CD8-positive, alpha-beta memory T cell (primary cell): ENCODE results near the gene PITPNC1. TPM values are rescaled to one million over a fixed set of nuclear protein-coding genes. Genes with fewer than 3 reads are reported as not detected.

ENCODE experiments used
- CTCF ChIA-PET: fragments of 350-600 bp; sonication (Branson Sonifier 250); formaldehyde crosslinking; loops from one replicate; lab custom pipeline; 2021; ENCODE audit warnings: antibody characterized with exemption; lab: Charles Lee
- POLR2A ChIA-PET: fragments of 350-600 bp; sonication (Branson Sonifier 250); formaldehyde crosslinking; loops from one replicate; lab custom pipeline; 2021; ENCODE audit warnings: antibody characterized with exemption; lab: Charles Lee
- DNase-seq, 5 donors: peaks; one replicate each; pipeline versions ENCODE4 v3.0.0 to v3.0.0-alpha.2; 2020 to 2022; ENCODE audit warnings: mixed read lengths in 1 of 5
- H3K27ac ChIP-seq: one replicate; pipeline ENCODE4 v1.7.0; 2013; ENCODE audit warnings: low read depth, mild to moderate bottlenecking, low read length, moderate library complexity
- H3K27me3 ChIP-seq: 2 replicates; pipeline ENCODE4 v1.7.0; 2013; ENCODE audit warnings: low read length, mild to moderate bottlenecking; ENCODE audit not compliant: insufficient read depth, poor library complexity, severe bottlenecking
- H3K36me3 ChIP-seq: 2 replicates; pipeline ENCODE4 v1.7.0; 2013; ENCODE audit warnings: mild to moderate bottlenecking, low read length, moderate library complexity; ENCODE audit not compliant: insufficient read depth
- H3K4me1 ChIP-seq: 2 replicates; pipeline ENCODE4 v1.7.0; 2013; ENCODE audit warnings: mild to moderate bottlenecking, low read length, moderate library complexity; ENCODE audit not compliant: insufficient read depth
- H3K4me3 ChIP-seq: 2 replicates; pipeline ENCODE4 v1.7.0; 2013; ENCODE audit warnings: mild to moderate bottlenecking, low read length
- H3K9me3 ChIP-seq: 2 replicates; pipeline ENCODE4 v1.7.0; 2013; ENCODE audit warnings: mild to moderate bottlenecking, low read length
- H3K27ac Mint-ChIP-seq, 8 donors: one replicate each; pipeline ENCODE4 v1.8.0; 2020 to 2021; ENCODE audit warnings: mixed read lengths in 8 of 8, mild to moderate bottlenecking in 6 of 8, inconsistent platforms in 3 of 8, moderate library complexity in 3 of 8
- H3K27me3 Mint-ChIP-seq, 2 donors: one replicate each; pipeline ENCODE4 v1.8.0; 2020 to 2021; ENCODE audit warnings: mixed read lengths in 2 of 2, mild to moderate bottlenecking in 1 of 2, moderate library complexity in 1 of 2
- H3K36me3 Mint-ChIP-seq, 3 donors: one replicate each; pipeline ENCODE4 v1.8.0; 2020 to 2021; ENCODE audit warnings: mixed read lengths in 3 of 3, inconsistent platforms in 1 of 3, mild to moderate bottlenecking in 1 of 3
- H3K4me1 Mint-ChIP-seq, 3 donors: one replicate each; pipeline ENCODE4 v1.8.0; 2020 to 2021; ENCODE audit warnings: mixed read lengths in 3 of 3, inconsistent platforms in 1 of 3, mild to moderate bottlenecking in 1 of 3
- H3K4me3 Mint-ChIP-seq, 7 donors: one replicate each; pipeline ENCODE4 v1.8.0; 2020 to 2021; ENCODE audit warnings: mixed read lengths in 7 of 7, mild to moderate bottlenecking in 6 of 7, moderate library complexity in 4 of 7, inconsistent platforms in 2 of 7
- H3K9me3 Mint-ChIP-seq, 5 donors: one replicate each; pipeline ENCODE4 v1.8.0; 2020 to 2022; ENCODE audit warnings: mixed read lengths in 5 of 5, mild to moderate bottlenecking in 3 of 5, moderate library complexity in 2 of 5, inconsistent platforms in 1 of 5
- polyA plus RNA-seq: library from polyadenylated mRNA; unstranded; fragments of 300-500 nt; fragmentation: Illumina TruSeq; gene quantifications from one replicate; pipeline ENCODE4 v1.2.3, GENCODE V29; 2021
- total RNA-seq, 2 experiments: library from RNA; stranded (reverse); gene quantifications; one replicate each; pipeline ENCODE4 v1.2.3, GENCODE V29; 2021

PITPNC1 gene
- total and polyA plus RNA-seq, 3 experiments from 2014 or later = 43.1 to 163 (median 45.1) TPM

DNA sequence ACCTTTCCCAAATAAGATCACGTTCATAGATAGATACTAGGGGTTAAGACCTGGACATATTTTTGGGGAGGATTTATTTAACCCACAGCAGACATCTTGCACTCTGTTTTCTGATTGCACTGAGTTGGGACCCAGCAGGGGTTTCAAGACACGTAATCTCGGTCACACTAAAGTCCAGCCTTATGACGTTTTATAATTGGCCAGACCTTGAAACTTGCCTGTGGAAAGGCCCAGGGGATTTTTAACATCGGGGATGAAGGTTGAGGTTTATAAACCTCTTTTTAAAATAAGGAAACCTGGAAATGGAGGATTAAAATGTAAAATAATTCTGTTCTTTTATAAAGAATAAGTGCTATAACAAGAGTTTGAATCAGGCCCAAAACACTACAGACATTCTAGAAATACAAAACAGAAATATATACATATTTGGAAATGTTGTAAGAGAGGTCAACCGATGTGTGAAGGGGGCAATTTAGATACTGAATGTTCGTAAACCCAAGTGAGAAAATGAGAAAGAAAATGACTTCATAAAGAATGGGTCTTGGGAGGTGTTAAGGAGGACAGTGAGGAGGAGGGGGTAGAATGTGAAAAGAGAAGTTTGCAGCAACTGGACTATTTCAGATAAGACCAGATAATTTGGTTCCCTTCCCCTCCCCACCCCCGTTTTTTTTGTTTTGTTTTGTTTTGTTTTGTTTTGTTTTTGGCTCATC lies 279.6 kb downstream of the PITPNC1 start:
- H3K27me3 ChIP-seq = no peaks in the 10 kb centered on the region
- CTCF ChIA-PET = no interaction called here
- no peaks in the 10 kb centered on the region for H3K36me3 ChIP-seq
- peaks cover 0 to 4% (median 0%) of the 10 kb centered on the region in 5 donors for H3K9me3 Mint-ChIP-seq
- peaks cover 10 to 68% (median 28%) of the 10 kb centered on the region in 3 donors for H3K36me3 Mint-ChIP-seq
- H3K4me1 ChIP-seq = no peaks in the 10 kb centered on the region
- H3K4me1 Mint-ChIP-seq = peaks cover 40 to 69% (median 46%) of the 10 kb centered on the region in 3 donors
- no peak for DNase-seq
- peak overlapping the region in 7 of 8 donors; percentile 44 to 81 (median 65) for H3K27ac Mint-ChIP-seq
- POLR2A ChIA-PET = no interaction called here
- H3K9me3 ChIP-seq = no peaks in the 10 kb centered on the region
- H3K4me3 Mint-ChIP-seq = no peak overlapping the region
- peaks cover 0 to 2% of the 10 kb centered on the region in 2 donors for H3K27me3 Mint-ChIP-seq
- H3K4me3 ChIP-seq = no peak overlapping the region
- H3K27ac ChIP-seq = no peak overlapping the region

DNA sequence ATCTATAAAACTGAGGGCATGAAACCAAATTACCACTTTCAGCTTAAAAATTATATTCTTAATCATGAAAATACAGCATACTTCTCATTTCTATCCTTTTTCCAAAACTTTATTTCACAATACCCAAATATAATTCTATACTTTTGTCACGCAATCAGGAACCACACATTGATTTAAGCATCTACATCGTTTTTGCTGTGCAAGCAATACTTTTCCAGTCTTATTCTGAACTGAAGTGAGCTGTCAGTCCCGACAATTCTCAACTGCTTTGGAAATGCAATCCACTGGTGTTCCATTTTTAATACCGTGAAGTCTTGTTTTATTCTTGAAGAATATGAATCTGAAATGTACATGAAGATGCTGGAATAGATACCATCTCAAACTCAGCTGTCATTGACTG lies 280.5 kb downstream of the PITPNC1 start:
- peak overlapping the region in 3 of 8 donors; percentile 66 to 88 (median 80) for H3K27ac Mint-ChIP-seq
- no peaks in the 10 kb centered on the region for H3K9me3 ChIP-seq
- H3K27ac ChIP-seq = no peak overlapping the region
- H3K4me1 Mint-ChIP-seq = peaks cover 42 to 64% (median 45%) of the 10 kb centered on the region in 3 donors
- DNase-seq = no peak
- no peak overlapping the region for H3K4me3 Mint-ChIP-seq
- H3K9me3 Mint-ChIP-seq = peaks cover 0 to 4% (median 0%) of the 10 kb centered on the region in 5 donors
- ChIA-PET CTCF (no interaction called here), POLR2A (no interaction called here)
- no peaks in the 10 kb centered on the region for H3K36me3 ChIP-seq
- no peaks in the 10 kb centered on the region for H3K4me1 ChIP-seq
- no peak overlapping the region for H3K4me3 ChIP-seq
- H3K36me3 Mint-ChIP-seq = peaks cover 10 to 65% (median 29%) of the 10 kb centered on the region in 3 donors
- no peaks in the 10 kb centered on the region for H3K27me3 ChIP-seq
- H3K27me3 Mint-ChIP-seq = peaks cover 0 to 2% of the 10 kb centered on the region in 2 donors

- H3K36me3 Mint-ChIP-seq = peaks cover 10 to 62% (median 24%) of the 10 kb centered on the region in 3 donors
- Histone ChIP-seq H3K4me3 (no peak overlapping the region), H3K4me1 (no peaks in the 10 kb centered on the region), H3K27ac (no peak overlapping the region), H3K36me3 (no peaks in the 10 kb centered on the region), H3K9me3 (no peaks in the 10 kb centered on the region), H3K27me3 (no peaks in the 10 kb centered on the region)
- peak overlapping the region in 5 of 8 donors; percentile 14 to 88 (median 77) for H3K27ac Mint-ChIP-seq
- ChIA-PET CTCF (interaction anchor here (1.1 kb wide), 1 partner anchor 14 kb away, joined by 3 read pairs; no protein-coding TSS in a partner anchor), POLR2A (no interaction called here)
- H3K27me3 Mint-ChIP-seq = no peaks in the 10 kb centered on the region
- H3K9me3 Mint-ChIP-seq = peaks cover 0 to 4% (median 0%) of the 10 kb centered on the region in 5 donors
- DNase-seq = no peak
- peaks cover 41 to 61% (median 45%) of the 10 kb centered on the region in 3 donors for H3K4me1 Mint-ChIP-seq
- H3K4me3 Mint-ChIP-seq = no peak overlapping the region
Observed at GRCh38 chr17:67658265-67658664, 281.2 kb downstream of the PITPNC1 start.

DNA sequence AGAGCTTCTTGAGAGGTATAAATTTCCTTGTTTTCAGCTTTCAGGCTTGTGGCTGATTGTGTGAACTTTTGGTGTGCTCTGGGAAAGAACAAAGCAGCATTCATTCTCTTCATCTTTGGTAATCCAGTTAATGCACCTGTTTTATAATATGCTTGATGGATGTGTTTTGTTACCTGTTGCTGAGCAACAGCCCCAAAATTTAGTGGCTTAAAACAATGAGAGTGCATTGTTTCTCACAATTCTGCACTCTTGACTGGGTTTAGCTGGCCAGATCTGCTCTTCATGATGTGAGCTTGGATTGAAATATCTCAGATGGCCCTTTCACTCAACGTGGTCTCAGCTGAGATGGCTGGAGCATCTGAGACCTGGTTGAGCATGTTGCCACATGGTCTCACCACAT lies 281.9 kb downstream of the PITPNC1 start:
- Histone ChIP-seq H3K4me1 (no peaks in the 10 kb centered on the region), H3K4me3 (no peak overlapping the region), H3K36me3 (no peaks in the 10 kb centered on the region), H3K27ac (no peak overlapping the region), H3K27me3 (no peaks in the 10 kb centered on the region), H3K9me3 (no peaks in the 10 kb centered on the region)
- no peaks in the 10 kb centered on the region for H3K27me3 Mint-ChIP-seq
- no peak for DNase-seq
- POLR2A ChIA-PET = no interaction called here
- H3K4me3 Mint-ChIP-seq = no peak overlapping the region
- peaks cover 0 to 4% (median 0%) of the 10 kb centered on the region in 5 donors for H3K9me3 Mint-ChIP-seq
- CTCF ChIA-PET = interaction anchor here (1.1 kb wide), 1 partner anchor 15 kb away, joined by 3 read pairs; no protein-coding TSS in a partner anchor
- H3K27ac Mint-ChIP-seq = peak overlapping the region in 7 of 8 donors; percentile 31 to 84 (median 54)
- H3K36me3 Mint-ChIP-seq = peaks cover 10 to 55% (median 22%) of the 10 kb centered on the region in 3 donors
- H3K4me1 Mint-ChIP-seq = peaks cover 38 to 55% (median 40%) of the 10 kb centered on the region in 3 donors

GRCh38 chr17:67662712-67663111 lies 285.6 kb downstream of the PITPNC1 start:
- Mint-ChIP-seq H3K9me3 (peaks cover 0 to 2% (median 0%) of the 10 kb centered on the region in 5 donors), H3K27me3 (no peaks in the 10 kb centered on the region), H3K27ac (no peak overlapping the region), H3K4me1 (peaks cover 13 to 31% (median 23%) of the 10 kb centered on the region in 3 donors), H3K36me3 (peaks cover 10 to 54% (median 18%) of the 10 kb centered on the region in 3 donors), H3K4me3 (no peak overlapping the region)
- ChIA-PET CTCF (no interaction called here), POLR2A (no interaction called here)
- Histone ChIP-seq H3K27ac (no peak overlapping the region), H3K4me3 (no peak overlapping the region), H3K9me3 (no peaks in the 10 kb centered on the region), H3K36me3 (no peaks in the 10 kb centered on the region), H3K4me1 (no peaks in the 10 kb centered on the region), H3K27me3 (no peaks in the 10 kb centered on the region)
- no peak for DNase-seq

GRCh38 chr17:67663457-67663856 lies 286.4 kb downstream of the PITPNC1 start:
- ChIA-PET POLR2A (no interaction called here), CTCF (no interaction called here)
- H3K9me3 Mint-ChIP-seq = peaks cover 0 to 2% (median 0%) of the 10 kb centered on the region in 5 donors
- no peaks in the 10 kb centered on the region for H3K4me1 ChIP-seq
- peaks cover 12 to 24% (median 15%) of the 10 kb centered on the region in 3 donors for H3K4me1 Mint-ChIP-seq
- H3K4me3 Mint-ChIP-seq = no peak overlapping the region
- peaks cover 15 to 54% (median 15%) of the 10 kb centered on the region in 3 donors for H3K36me3 Mint-ChIP-seq
- DNase-seq = no peak
- H3K27me3 ChIP-seq = no peaks in the 10 kb centered on the region
- no peak overlapping the region for H3K4me3 ChIP-seq
- H3K27me3 Mint-ChIP-seq = no peaks in the 10 kb centered on the region
- H3K9me3 ChIP-seq = no peaks in the 10 kb centered on the region
- H3K27ac ChIP-seq = no peak overlapping the region
- H3K27ac Mint-ChIP-seq = peak overlapping the region in 1 of 8 donors; percentile 68
- H3K36me3 ChIP-seq = no peaks in the 10 kb centered on the region

GRCh38 chr17:67666028-67666427 lies 288.9 kb downstream of the PITPNC1 start:
- Histone ChIP-seq H3K9me3 (no peaks in the 10 kb centered on the region), H3K4me1 (no peaks in the 10 kb centered on the region), H3K27ac (no peak overlapping the region), H3K36me3 (peaks cover 2% of the 10 kb centered on the region), H3K4me3 (no peak overlapping the region), H3K27me3 (no peaks in the 10 kb centered on the region)
- Mint-ChIP-seq H3K27me3 (no peaks in the 10 kb centered on the region), H3K27ac (peak overlapping the region in 3 of 8 donors; percentile 26 to 68 (median 52)), H3K9me3 (no peaks in the 10 kb centered on the region), H3K36me3 (peaks cover 12 to 59% (median 14%) of the 10 kb centered on the region in 3 donors), H3K4me3 (no peak overlapping the region), H3K4me1 (peaks cover 4 to 14% (median 5%) of the 10 kb centered on the region in 3 donors)
- ChIA-PET CTCF (interaction anchor here (1.1 kb wide), 1 partner anchor 64 kb away, joined by 3 read pairs; no protein-coding TSS in a partner anchor), POLR2A (no interaction called here)
- DNase-seq = no peak

DNA sequence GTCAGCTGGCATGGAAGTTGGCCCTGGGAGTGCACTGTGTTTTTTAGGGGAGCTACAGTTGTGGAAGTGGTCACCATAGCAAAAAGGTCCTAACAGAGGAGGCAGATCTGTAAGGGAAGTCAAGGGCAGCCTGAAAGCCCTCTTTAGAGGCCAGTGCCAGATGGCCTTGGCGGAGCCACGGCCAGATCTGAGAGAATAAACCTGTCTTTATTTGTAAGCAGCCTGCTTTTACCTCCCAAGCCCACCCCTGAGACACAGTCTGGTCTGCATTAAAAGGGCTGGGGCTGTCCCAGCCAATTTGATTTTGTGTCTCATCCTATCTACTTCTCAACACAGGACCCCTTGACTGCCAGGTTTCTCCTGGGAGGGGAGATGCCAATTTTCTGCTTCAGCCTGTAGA lies 289.6 kb downstream of the PITPNC1 start:
- no peaks in the 10 kb centered on the region for H3K9me3 Mint-ChIP-seq
- H3K27me3 Mint-ChIP-seq = no peaks in the 10 kb centered on the region
- H3K27ac Mint-ChIP-seq = peak overlapping the region in 5 of 8 donors; percentile 23 to 68 (median 40)
- no peaks in the 10 kb centered on the region for H3K9me3 ChIP-seq
- POLR2A ChIA-PET = no interaction called here
- H3K4me3 Mint-ChIP-seq = no peak overlapping the region
- peaks cover 7 to 60% (median 9%) of the 10 kb centered on the region in 3 donors for H3K36me3 Mint-ChIP-seq
- no peak overlapping the region for H3K4me3 ChIP-seq
- peaks cover 3 to 9% (median 4%) of the 10 kb centered on the region in 3 donors for H3K4me1 Mint-ChIP-seq
- peaks cover 4% of the 10 kb centered on the region for H3K36me3 ChIP-seq
- no peaks in the 10 kb centered on the region for H3K27me3 ChIP-seq
- no peak for DNase-seq
- no peaks in the 10 kb centered on the region for H3K4me1 ChIP-seq
- CTCF ChIA-PET = no interaction called here
- H3K27ac ChIP-seq = no peak overlapping the region
